ENCODE data around the gene HDGFL3.
"Not testable (repeated sequence)": the region's sequence is repeated elsewhere in the genome, so short reads cannot be mapped to it uniquely, and the experiment has no call there.

Gene HDGFL3

DNA sequence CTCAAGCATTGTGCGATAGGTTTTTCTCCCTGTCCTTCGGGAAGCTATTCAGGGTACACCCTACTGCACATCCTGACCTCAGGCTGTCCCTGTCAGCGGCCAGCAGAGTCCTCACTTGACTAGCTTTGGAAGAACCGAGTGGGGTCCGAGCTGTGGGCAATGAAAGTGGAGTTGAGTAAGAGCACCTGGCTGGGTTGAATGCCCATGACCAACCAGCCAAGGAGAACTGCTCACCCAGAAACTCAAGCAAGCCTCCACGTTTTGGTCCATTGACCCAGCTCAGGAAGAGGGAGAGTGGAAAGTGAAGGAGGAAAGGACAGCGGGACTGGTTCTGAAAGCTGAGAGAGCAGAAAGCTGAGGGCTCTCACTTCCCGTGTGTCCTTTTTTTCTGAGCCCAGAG, 36.0 kb upstream of the HDGFL3 start:
- ATAC-seq (ENCODE audit: low read depth), result no peak
- no peak for DNase-seq (ENCODE audit: low spot score)
- TF ChIP-seq, protein P1, sequence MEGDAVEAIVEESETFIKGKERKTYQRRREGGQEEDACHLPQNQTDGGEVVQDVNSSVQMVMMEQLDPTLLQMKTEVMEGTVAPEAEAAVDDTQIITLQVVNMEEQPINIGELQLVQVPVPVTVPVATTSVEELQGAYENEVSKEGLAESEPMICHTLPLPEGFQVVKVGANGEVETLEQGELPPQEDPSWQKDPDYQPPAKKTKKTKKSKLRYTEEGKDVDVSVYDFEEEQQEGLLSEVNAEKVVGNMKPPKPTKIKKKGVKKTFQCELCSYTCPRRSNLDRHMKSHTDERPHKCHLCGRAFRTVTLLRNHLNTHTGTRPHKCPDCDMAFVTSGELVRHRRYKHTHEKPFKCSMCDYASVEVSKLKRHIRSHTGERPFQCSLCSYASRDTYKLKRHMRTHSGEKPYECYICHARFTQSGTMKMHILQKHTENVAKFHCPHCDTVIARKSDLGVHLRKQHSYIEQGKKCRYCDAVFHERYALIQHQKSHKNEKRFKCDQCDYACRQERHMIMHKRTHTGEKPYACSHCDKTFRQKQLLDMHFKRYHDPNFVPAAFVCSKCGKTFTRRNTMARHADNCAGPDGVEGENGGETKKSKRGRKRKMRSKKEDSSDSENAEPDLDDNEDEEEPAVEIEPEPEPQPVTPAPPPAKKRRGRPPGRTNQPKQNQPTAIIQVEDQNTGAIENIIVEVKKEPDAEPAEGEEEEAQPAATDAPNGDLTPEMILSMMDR (IDR thresholded peaks at IDR 0.05; ENCODE audit: poor library complexity, severe bottlenecking), result no peak
- H3K4me3 ChIP-seq (ENCODE audit: severe bottlenecking), result no peak overlapping the region
- H3K27ac ChIP-seq (ENCODE audit: poor library complexity, severe bottlenecking), result no peak overlapping the region
- H3K27me3 ChIP-seq (ENCODE audit: insufficient read depth, poor library complexity, severe bottlenecking), result no peaks in the 10 kb centered on the region
- no peaks in the 10 kb centered on the region for H3K36me3 ChIP-seq (ENCODE audit: low read depth)
- no peaks in the 10 kb centered on the region for H3K4me1 ChIP-seq (ENCODE audit: insufficient read depth, poor library complexity, severe bottlenecking)
- no peaks in the 10 kb centered on the region for H3K9me3 ChIP-seq (ENCODE audit: severe bottlenecking)

DNA sequence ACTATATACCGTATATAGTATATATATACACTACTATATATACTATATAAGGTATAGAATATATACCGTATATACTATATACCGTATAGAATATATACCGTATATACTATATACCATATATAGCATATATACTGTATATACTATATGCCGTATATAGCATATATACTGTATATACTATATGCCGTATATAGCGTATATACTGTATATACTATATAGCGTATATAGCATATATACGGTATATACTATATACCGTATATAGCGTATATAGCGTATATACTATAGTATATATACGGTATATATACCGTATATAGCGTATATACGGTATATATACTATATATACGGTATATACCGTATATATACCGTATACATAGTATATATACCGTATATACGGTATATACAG, 22.6 kb upstream of the HDGFL3 start:
- Histone ChIP-seq H3K27ac (ENCODE audit: poor library complexity, severe bottlenecking) (no peak overlapping the region), H3K36me3 (ENCODE audit: low read depth) (no peaks in the 10 kb centered on the region), H3K4me3 (ENCODE audit: severe bottlenecking) (no peak overlapping the region), H3K4me1 (ENCODE audit: insufficient read depth, poor library complexity, severe bottlenecking) (no peaks in the 10 kb centered on the region), H3K9me3 (ENCODE audit: severe bottlenecking) (peaks cover 2% of the 10 kb centered on the region), H3K27me3 (ENCODE audit: insufficient read depth, poor library complexity, severe bottlenecking) (no peaks in the 10 kb centered on the region)
- TF ChIP-seq, protein P1 (IDR thresholded peaks at IDR 0.05; ENCODE audit: poor library complexity, severe bottlenecking), result no peak
- DNase-seq (ENCODE audit: low spot score), result no peak
- ATAC-seq (ENCODE audit: low read depth), result no peak

DNA sequence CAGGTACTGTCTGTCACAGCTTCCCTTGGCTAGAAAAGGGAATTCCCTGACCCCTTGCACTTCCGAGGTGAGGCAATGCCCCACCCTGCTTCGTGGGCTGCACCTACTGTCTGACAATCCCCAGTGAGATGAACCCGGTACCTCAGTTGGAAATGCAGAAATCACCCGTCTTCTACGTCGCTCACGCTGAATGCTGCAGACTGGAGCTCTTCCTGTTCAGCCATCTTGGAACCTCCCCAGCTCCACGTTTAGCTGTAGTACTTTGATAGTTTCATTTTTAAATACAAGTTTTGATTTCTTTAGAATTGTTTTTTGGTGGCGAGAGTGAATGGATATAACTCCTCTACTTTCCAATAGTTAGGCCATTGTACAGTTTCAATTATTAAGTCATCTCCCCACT, 17.8 kb upstream of the HDGFL3 start:
- ATAC-seq (ENCODE audit: low read depth) (no peak), DNase-seq (ENCODE audit: low spot score) (no peak)
- Histone ChIP-seq H3K9me3 (ENCODE audit: severe bottlenecking) (no peaks in the 10 kb centered on the region), H3K4me3 (ENCODE audit: severe bottlenecking) (no peak overlapping the region), H3K4me1 (ENCODE audit: insufficient read depth, poor library complexity, severe bottlenecking) (no peaks in the 10 kb centered on the region), H3K27ac (ENCODE audit: poor library complexity, severe bottlenecking) (no peak overlapping the region), H3K27me3 (ENCODE audit: insufficient read depth, poor library complexity, severe bottlenecking) (no peaks in the 10 kb centered on the region), H3K36me3 (ENCODE audit: low read depth) (no peaks in the 10 kb centered on the region)
- TF ChIP-seq, protein P1 (IDR thresholded peaks at IDR 0.05; ENCODE audit: poor library complexity, severe bottlenecking), result no peak

DNA sequence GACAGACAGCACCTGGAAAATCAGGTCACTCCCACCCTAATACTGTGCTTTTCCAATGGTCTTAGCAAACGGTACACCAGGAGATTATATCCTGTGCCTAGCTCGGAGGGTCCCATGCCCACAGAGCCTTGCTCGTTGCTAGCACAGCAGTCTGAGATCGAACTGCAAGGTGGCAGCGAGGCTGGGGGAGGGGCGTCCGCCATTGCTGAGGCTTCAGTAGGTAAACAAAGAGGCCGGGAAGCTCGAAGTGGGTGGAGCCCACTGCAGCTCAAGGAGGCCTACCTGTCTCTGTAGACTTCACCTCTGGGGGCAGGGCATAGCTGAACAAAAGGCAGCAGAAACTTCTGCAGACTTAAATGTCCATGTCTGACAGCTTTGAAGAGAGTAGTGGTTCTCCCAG, 14.2 kb upstream of the HDGFL3 start:
- not testable (repeated sequence) for H3K4me1 ChIP-seq (ENCODE audit: insufficient read depth, poor library complexity, severe bottlenecking); H3K27ac ChIP-seq (ENCODE audit: poor library complexity, severe bottlenecking); H3K27me3 ChIP-seq (ENCODE audit: insufficient read depth, poor library complexity, severe bottlenecking); DNase-seq (ENCODE audit: low spot score); H3K36me3 ChIP-seq (ENCODE audit: low read depth); ATAC-seq (ENCODE audit: low read depth); H3K4me3 ChIP-seq (ENCODE audit: severe bottlenecking); H3K9me3 ChIP-seq (ENCODE audit: severe bottlenecking)

DNA sequence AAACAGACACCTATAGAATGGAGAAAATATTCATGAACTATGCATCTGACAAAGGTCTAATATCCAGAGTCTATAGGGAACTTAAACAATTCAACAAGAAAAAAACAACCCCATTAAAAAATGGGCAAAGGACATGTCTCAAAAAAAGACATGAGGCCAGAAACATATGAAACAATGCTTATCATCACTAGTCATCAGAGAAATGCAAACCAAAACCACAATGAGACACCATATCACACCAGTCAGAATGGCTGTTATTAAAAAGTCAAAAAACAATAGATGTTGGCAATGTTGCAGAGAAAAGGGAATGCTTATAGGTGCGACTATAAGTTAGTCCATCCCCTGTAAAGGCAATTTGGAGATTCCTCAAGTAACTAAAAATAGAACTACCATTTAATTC, 11.4 kb upstream of the HDGFL3 start:
- TF ChIP-seq, protein P1 (IDR thresholded peaks at IDR 0.05; ENCODE audit: poor library complexity, severe bottlenecking), result no peak
- Histone ChIP-seq H3K4me3 (ENCODE audit: severe bottlenecking) (no peak overlapping the region), H3K36me3 (ENCODE audit: low read depth) (no peaks in the 10 kb centered on the region), H3K9me3 (ENCODE audit: severe bottlenecking) (no peaks in the 10 kb centered on the region), H3K4me1 (ENCODE audit: insufficient read depth, poor library complexity, severe bottlenecking) (no peaks in the 10 kb centered on the region), H3K27ac (ENCODE audit: poor library complexity, severe bottlenecking) (no peak overlapping the region), H3K27me3 (ENCODE audit: insufficient read depth, poor library complexity, severe bottlenecking) (no peaks in the 10 kb centered on the region)
- ATAC-seq (ENCODE audit: low read depth) (no peak), DNase-seq (ENCODE audit: low spot score) (no peak)

Data from RWPE2 (cell line).